ENCODE measurements around the gene PHF21A. TPM values are rescaled to one million over a fixed set of nuclear protein-coding genes. Genes with fewer than 3 reads are reported as not detected.
A peak's percentile ranks its signal among the peaks of the same experiment; 100 is the strongest.

Gene PHF21A
- total RNA-seq, 2 experiments from 2014 or later: 23.1 to 56.1 TPM

GRCh38 chr11:45936511-45937054, 184.7 kb downstream of the PHF21A start:
- CTCF ChIA-PET (ENCODE audit: unreplicated experiment): no interaction called here
- no peaks in the 10 kb centered on the region for H4K20me1 ChIP-seq (ENCODE audit: insufficient read depth, low read length)
- H3K79me2 ChIP-seq (ENCODE audit: insufficient read depth, low read depth, low read length): peaks cover 14% of the 10 kb centered on the region
- POLR2A ChIA-PET: interaction anchor here (0.7 to 1.5 kb wide), 5 partner anchors 9 to 195 kb away, joined by 3 to 4 read pairs (median 3); partner anchors contain the start of gene PEX16
- intact Hi-C loops (cut with micrococcal nuclease; ENCODE audit: unreplicated experiment): no loop called here
- no peak overlapping the region for H2AFZ ChIP-seq (ENCODE audit: low read length)
- no peak for TF ChIP-seq CTCF (conservative IDR thresholded peaks at IDR 0.05; ENCODE audit: low read length)
- TF ChIP-seq EZH2phosphoT487 (IDR thresholded peaks at IDR 0.05; ENCODE audit: borderline replicate concordance, low read depth, low read length): no peak
- peaks cover 72% of the 10 kb centered on the region for H3K4me1 ChIP-seq (ENCODE audit: insufficient read depth, low read length, poor library complexity, severe bottlenecking)
- H3K36me3 ChIP-seq (ENCODE audit: insufficient read depth, low read length): peaks cover 31% of the 10 kb centered on the region
- no peak overlapping the region for H3K27ac ChIP-seq (ENCODE audit: low read depth, low read length, poor library complexity, severe bottlenecking)
- no peak for DNase-seq (ENCODE audit: low spot score)
- H3K9me2 ChIP-seq (ENCODE audit: insufficient read depth, low read length): no peaks in the 10 kb centered on the region
- no TSS peak for BruUV-seq (replicated peaks)
- no peak overlapping the region for H3K4me3 ChIP-seq (ENCODE audit: low read depth, low read length, poor library complexity, severe bottlenecking)
- no peaks in the 10 kb centered on the region for H3K9me3 ChIP-seq (ENCODE audit: low read length)
- no peak overlapping the region for H3K4me2 ChIP-seq (ENCODE audit: low read length)

GRCh38 chr11:45935349-45936064, 185.7 kb downstream of the PHF21A start:
- peaks cover 83% of the 10 kb centered on the region for H3K4me1 ChIP-seq (ENCODE audit: insufficient read depth, low read length, poor library complexity, severe bottlenecking)
- H2AFZ ChIP-seq (ENCODE audit: low read length): no peak overlapping the region
- no peak for DNase-seq (ENCODE audit: low spot score)
- peaks cover 19% of the 10 kb centered on the region for H3K79me2 ChIP-seq (ENCODE audit: insufficient read depth, low read depth, low read length)
- H3K36me3 ChIP-seq (ENCODE audit: insufficient read depth, low read length): peaks cover 32% of the 10 kb centered on the region
- H4K20me1 ChIP-seq (ENCODE audit: insufficient read depth, low read length): no peaks in the 10 kb centered on the region
- intact Hi-C loops (cut with micrococcal nuclease; ENCODE audit: unreplicated experiment): no loop called here
- ChIA-PET POLR2A (interaction anchor here (0.5 to 1.5 kb wide), 4 partner anchors 10 to 110 kb away, joined by 3 to 5 read pairs (median 4); partner anchors contain the start of gene PEX16), CTCF (ENCODE audit: unreplicated experiment) (no interaction called here)
- H3K4me3 ChIP-seq (ENCODE audit: low read depth, low read length, poor library complexity, severe bottlenecking): no peak overlapping the region
- H3K9me2 ChIP-seq (ENCODE audit: insufficient read depth, low read length): no peaks in the 10 kb centered on the region
- TF ChIP-seq CTCF (conservative IDR thresholded peaks at IDR 0.05; ENCODE audit: low read length) (no peak), EZH2phosphoT487 (IDR thresholded peaks at IDR 0.05; ENCODE audit: borderline replicate concordance, low read depth, low read length) (no peak)
- H3K4me2 ChIP-seq (ENCODE audit: low read length): peak overlapping the region; percentile 86
- H3K27ac ChIP-seq (ENCODE audit: low read depth, low read length, poor library complexity, severe bottlenecking): peak overlapping the region; percentile 53
- H3K9me3 ChIP-seq (ENCODE audit: low read length): no peaks in the 10 kb centered on the region
- BruUV-seq (replicated peaks): no TSS peak
